GM18526 (cell line): ENCODE measurements around the gene SOX18.

Experiments used
- POLR2A ChIP-seq: IDR thresholded peaks from 3 replicates; pipeline ENCODE4 v1.6.1; 2011; ENCODE audit not compliant: insufficient read length; ENCODE audit errors: extremely low read depth

SOX18 gene

GRCh38 chr20:64049060-64049877, at the start of gene SOX18:
Gene SOX18, minus strand, starts transcription at chr20:64049639. Its CDS starts 123 bp downstream, at chr20:64049516.
- TF ChIP-seq POLR2A = no peak

GRCh38 chr20:64098471-64099013, 49.1 kb upstream of the SOX18 start:
- TF ChIP-seq POLR2A = no peak

- no peak for TF ChIP-seq POLR2A
Observed at GRCh38 chr20:64096535-64096934, 47.1 kb upstream of the SOX18 start.

- no peak for TF ChIP-seq POLR2A
Observed at GRCh38 chr20:64095927-64096326, 46.5 kb upstream of the SOX18 start.

- TF ChIP-seq POLR2A = no peak
Observed at GRCh38 chr20:64095455-64095854, 46.0 kb upstream of the SOX18 start.

- TF ChIP-seq POLR2A = no peak
Observed at GRCh38 chr20:64093013-64093503, 43.6 kb upstream of the SOX18 start.

- no peak for TF ChIP-seq POLR2A
Observed at GRCh38 chr20:64092258-64093012, 43.0 kb upstream of the SOX18 start.

GRCh38 chr20:64091770-64092169, 42.3 kb upstream of the SOX18 start:
- no peak for TF ChIP-seq POLR2A

GRCh38 chr20:64091340-64091739, 41.9 kb upstream of the SOX18 start:
- no peak for TF ChIP-seq POLR2A

GRCh38 chr20:64090165-64090564, 40.7 kb upstream of the SOX18 start:
- no peak for TF ChIP-seq POLR2A

GRCh38 chr20:64086801-64087200, 37.4 kb upstream of the SOX18 start:
- no peak for TF ChIP-seq POLR2A

GRCh38 chr20:64084685-64085152, 35.3 kb upstream of the SOX18 start:
- TF ChIP-seq POLR2A = no peak

- TF ChIP-seq POLR2A = no peak
Observed at GRCh38 chr20:64083804-64084684, 34.6 kb upstream of the SOX18 start, which contains the start of gene LKAAEAR1. Gene LKAAEAR1, minus strand, starts transcription at chr20:64084398. Its CDS starts 179 bp downstream, at chr20:64084219.

- no peak for TF ChIP-seq POLR2A
Observed at GRCh38 chr20:64083378-64083803, 34.0 kb upstream of the SOX18 start.
